Calu3 (cell line): Measurements from ENCODE around the gene EMID1. TPM values are rescaled to one million over a fixed set of nuclear protein-coding genes. Genes with fewer than 3 reads are reported as not detected.

Experiments used
- BruUV-seq: library from RNA; stranded (reverse); fragments of 400-500 nt; replicated peaks from 2 replicates; lab custom pipeline; 2021; lab: Mats Ljungman, UMichigan
- CTCF ChIA-PET: fragments of 300-600 bp; sonication (Branson Sonifier 250); formaldehyde crosslinking; loops from one replicate; lab custom pipeline; 2022; ENCODE audit warnings: antibody characterized with exemption; lab: Charles Lee
- DNase-seq: peaks from one replicate; pipeline ENCODE4 v3.0.0; 2022
- H3K27ac Mint-ChIP-seq: one replicate; pipeline ENCODE4 v1.8.0; 2022; ENCODE audit warnings: mixed read lengths; ENCODE audit not compliant: unreplicated experiment
- H3K27me3 Mint-ChIP-seq: one replicate; pipeline ENCODE4 v1.8.0; 2022; ENCODE audit warnings: mixed read lengths; ENCODE audit not compliant: unreplicated experiment
- H3K36me3 Mint-ChIP-seq: one replicate; pipeline ENCODE4 v1.8.0; 2022; ENCODE audit warnings: mild to moderate bottlenecking, moderate library complexity, mixed read lengths; ENCODE audit not compliant: insufficient read depth, unreplicated experiment
- H3K4me1 Mint-ChIP-seq: one replicate; pipeline ENCODE4 v1.8.0; 2022; ENCODE audit warnings: mild to moderate bottlenecking, low read depth, mixed read lengths; ENCODE audit not compliant: unreplicated experiment
- H3K4me3 Mint-ChIP-seq: one replicate; pipeline ENCODE4 v1.8.0; 2022; ENCODE audit warnings: mild to moderate bottlenecking, low read depth, moderate library complexity, mixed read lengths; ENCODE audit not compliant: unreplicated experiment
- H3K9me3 Mint-ChIP-seq: one replicate; pipeline ENCODE4 v1.8.0; 2022; ENCODE audit warnings: low read depth, mixed read lengths; ENCODE audit not compliant: unreplicated experiment
- intact Hi-C: fragments of 100-400 bp; cut with micrococcal nuclease; formaldehyde crosslinking; loops from one replicate; pipeline ENCODE4 v1.10.0; 2022; ENCODE audit not compliant: unreplicated experiment
- total RNA-seq: library from RNA; stranded (reverse); gene quantifications from 2 replicates; pipeline ENCODE4 v1.2.3, GENCODE V29; 2022
- TF ChIP-seq, protein P1 (sequence below): fragments of 200-600 bp; IDR thresholded peaks from one replicate; pipeline ENCODE4 v1.8.0; 2022; ENCODE audit warnings: antibody characterized with exemption; ENCODE audit not compliant: unreplicated experiment

The EMID1 gene
- total RNA-seq, 1 experiment from 2014 or later: 1.1 TPM

DNA sequence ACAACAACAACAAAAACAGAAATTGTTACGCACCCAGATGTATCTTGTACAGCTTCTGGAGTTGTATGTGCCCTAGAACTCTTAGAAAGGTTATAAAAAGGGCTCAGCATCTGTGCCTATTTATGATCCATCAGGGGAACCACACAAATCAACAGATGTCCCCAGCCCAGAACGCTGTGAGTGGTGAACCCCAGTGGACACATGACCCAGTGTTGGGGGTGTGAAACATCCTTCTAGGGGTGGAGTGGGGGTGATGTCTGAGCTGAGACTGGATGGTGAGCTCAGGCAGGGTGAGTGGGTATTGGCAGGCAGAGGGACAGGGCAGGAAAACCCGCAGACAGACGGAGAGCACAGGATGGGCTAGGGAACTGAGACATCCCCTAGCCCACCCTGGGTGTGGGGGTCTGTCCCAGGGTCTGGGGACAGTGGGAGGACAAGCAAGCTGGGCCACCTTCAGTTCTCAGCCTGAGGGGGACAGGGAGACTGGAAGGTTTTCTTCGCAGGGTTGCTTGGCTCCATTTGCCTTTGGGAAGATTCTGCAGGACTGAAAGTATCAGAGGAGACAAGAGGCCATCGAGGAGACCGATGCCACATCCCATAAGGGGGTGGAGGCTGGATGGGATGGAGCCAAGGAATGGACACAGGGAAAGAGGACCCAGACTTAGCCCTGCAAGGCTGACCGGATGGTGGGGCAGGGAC is 5.8 kb upstream of the EMID1 start:
- Mint-ChIP-seq H3K27ac (no peak overlapping the region), H3K4me1 (no peaks in the 10 kb centered on the region), H3K27me3 (peaks cover 50% of the 10 kb centered on the region), H3K9me3 (no peaks in the 10 kb centered on the region), H3K4me3 (no peak overlapping the region), H3K36me3 (no peaks in the 10 kb centered on the region)
- TF ChIP-seq, protein P1, sequence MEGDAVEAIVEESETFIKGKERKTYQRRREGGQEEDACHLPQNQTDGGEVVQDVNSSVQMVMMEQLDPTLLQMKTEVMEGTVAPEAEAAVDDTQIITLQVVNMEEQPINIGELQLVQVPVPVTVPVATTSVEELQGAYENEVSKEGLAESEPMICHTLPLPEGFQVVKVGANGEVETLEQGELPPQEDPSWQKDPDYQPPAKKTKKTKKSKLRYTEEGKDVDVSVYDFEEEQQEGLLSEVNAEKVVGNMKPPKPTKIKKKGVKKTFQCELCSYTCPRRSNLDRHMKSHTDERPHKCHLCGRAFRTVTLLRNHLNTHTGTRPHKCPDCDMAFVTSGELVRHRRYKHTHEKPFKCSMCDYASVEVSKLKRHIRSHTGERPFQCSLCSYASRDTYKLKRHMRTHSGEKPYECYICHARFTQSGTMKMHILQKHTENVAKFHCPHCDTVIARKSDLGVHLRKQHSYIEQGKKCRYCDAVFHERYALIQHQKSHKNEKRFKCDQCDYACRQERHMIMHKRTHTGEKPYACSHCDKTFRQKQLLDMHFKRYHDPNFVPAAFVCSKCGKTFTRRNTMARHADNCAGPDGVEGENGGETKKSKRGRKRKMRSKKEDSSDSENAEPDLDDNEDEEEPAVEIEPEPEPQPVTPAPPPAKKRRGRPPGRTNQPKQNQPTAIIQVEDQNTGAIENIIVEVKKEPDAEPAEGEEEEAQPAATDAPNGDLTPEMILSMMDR: no peak
- no peak for DNase-seq
- CTCF ChIA-PET: interaction anchor here (0.5 to 0.6 kb wide), 2 partner anchors 22 to 67 kb away, joined by 4 read pairs; no protein-coding TSS in a partner anchor
- no TSS peak for BruUV-seq
- intact Hi-C loops: no loop called here

DNA sequence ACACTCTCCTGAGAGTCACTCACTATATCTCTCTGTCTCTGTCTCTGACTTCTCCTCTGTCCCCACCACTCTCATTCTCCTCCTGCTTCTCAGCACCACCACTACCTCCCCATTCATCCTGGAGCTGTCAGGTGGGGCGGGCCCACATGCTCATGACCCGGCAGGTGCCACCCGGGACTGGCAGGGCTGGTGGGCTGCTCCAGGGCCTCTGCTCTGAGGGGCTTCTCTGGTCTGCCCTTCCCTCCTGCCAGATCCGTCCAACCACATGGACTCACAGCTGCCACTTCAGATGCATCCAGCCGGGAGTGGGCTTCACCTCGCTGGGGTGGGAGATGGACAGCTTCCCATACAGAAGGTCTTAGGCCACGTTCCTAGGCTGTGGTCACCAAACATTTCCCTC is 4.8 kb upstream of the EMID1 start:
- H3K9me3 Mint-ChIP-seq: no peaks in the 10 kb centered on the region
- no peak overlapping the region for H3K4me3 Mint-ChIP-seq
- no TSS peak for BruUV-seq
- intact Hi-C loops: no loop called here
- TF ChIP-seq, protein P1: no peak
- CTCF ChIA-PET: no interaction called here
- DNase-seq: no peak
- H3K27me3 Mint-ChIP-seq: peaks cover 52% of the 10 kb centered on the region
- H3K36me3 Mint-ChIP-seq: no peaks in the 10 kb centered on the region
- H3K27ac Mint-ChIP-seq: no peak overlapping the region
- H3K4me1 Mint-ChIP-seq: no peaks in the 10 kb centered on the region

DNA sequence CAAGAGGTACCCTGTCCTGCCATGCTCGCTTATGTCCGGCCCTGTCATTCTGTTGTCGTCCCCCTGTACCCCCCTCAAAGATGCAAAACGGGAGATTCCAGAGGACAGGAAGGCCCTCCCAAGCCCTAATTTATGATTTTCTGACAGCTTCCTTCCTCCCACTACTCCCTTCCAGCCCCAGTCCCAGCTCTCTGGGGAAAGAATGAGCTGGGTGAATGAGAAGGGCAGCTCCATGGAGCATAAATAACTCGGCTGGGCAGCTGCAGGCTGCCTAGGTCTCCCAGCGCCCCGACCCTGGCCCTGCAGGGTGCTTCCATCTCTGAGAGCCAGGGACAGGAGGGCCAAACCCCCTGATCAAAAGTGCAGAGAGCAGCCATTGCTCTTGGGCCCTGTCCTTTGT is 3.9 kb upstream of the EMID1 start:
- DNase-seq: no peak
- Mint-ChIP-seq H3K9me3 (no peaks in the 10 kb centered on the region), H3K4me3 (no peak overlapping the region), H3K27ac (no peak overlapping the region), H3K36me3 (peaks cover 6% of the 10 kb centered on the region), H3K4me1 (no peaks in the 10 kb centered on the region), H3K27me3 (peaks cover 60% of the 10 kb centered on the region)
- CTCF ChIA-PET: no interaction called here
- TF ChIP-seq, protein P1: no peak
- intact Hi-C loops: loop anchor here (2.0 kb wide), 1 partner anchor 43 kb away; no protein-coding TSS in a partner anchor
- no TSS peak for BruUV-seq

DNA sequence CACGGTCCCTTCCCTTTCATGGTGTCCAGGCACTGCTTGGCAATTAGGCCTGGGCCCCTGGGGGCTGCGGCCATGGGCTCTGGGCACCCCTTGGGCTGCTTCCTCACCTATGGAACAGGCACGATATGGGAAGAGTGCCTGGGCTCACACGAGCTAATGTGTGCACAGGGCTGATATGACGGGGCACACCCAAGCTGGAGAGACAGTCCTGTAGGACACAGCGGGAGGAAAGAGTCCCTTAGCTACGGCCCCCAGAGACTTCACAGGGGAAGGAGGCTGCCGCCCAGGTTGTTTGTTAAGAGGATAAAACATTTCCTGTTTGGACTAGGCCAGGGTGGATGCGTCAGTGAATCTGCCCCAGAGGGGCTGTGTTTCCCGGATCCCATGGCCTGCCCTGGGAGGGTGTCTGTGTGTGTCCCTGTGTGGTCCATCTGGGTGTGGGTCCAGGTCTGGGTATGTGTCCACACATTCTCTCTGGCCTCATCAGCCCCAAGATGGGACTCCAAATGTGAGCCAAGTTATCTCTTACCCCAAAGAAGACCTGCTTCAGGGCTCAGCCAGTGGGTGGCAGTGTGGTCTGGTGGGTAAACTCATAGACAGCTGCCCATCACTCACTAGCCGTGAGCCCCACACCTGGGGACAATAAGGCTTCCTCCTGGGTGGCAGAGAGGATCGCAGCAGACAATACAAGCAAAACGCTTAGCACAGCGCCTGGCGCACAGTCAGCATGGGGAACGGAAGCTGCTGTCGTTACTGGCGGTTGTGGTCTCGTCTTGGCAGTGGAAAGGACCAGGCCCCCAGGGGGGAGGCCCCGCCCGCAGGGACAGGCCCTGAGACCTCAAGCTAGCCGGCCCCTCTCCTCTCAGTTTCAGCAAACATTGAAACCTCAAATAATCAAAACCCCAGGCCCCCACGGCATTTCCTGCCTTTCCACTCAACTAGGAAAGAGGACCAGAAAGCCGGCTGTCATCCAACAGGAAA is 3.2 kb upstream of the EMID1 start:
- Mint-ChIP-seq H3K36me3 (peaks cover 6% of the 10 kb centered on the region), H3K27ac (no peak overlapping the region), H3K4me1 (no peaks in the 10 kb centered on the region), H3K27me3 (peaks cover 67% of the 10 kb centered on the region), H3K9me3 (no peaks in the 10 kb centered on the region), H3K4me3 (no peak overlapping the region)
- TF ChIP-seq, protein P1: peak; percentile 27
- intact Hi-C loops: loop anchor here (2.0 kb wide), 1 partner anchor 42 kb away; no protein-coding TSS in a partner anchor
- no TSS peak for BruUV-seq
- CTCF ChIA-PET: interaction anchor here (1.0 kb wide), 1 partner anchor 43 kb away, joined by 3 read pairs; no protein-coding TSS in a partner anchor
- peak; percentile 28 for DNase-seq
